ENCODE results near the gene CFL1. TPM values are rescaled to one million over a fixed set of nuclear protein-coding genes. Genes with fewer than 3 reads are reported as not detected.

CFL1 gene
- total and polyA plus RNA-seq, 2 of the 8 experiments (the other 6 are each of a cell fraction or from before 2014, with no cell fraction given) = 1,252 to 1,365 TPM

- no peak for TF ChIP-seq E2F6 (IDR thresholded peaks at IDR 0.05)
- TF ChIP-seq EP300 (IDR thresholded peaks at IDR 0.05; ENCODE audit: borderline replicate concordance in 1 of 2, low read depth in 2 of 2, low read length in 2 of 2) = no peak
- TF ChIP-seq USF2 (IDR thresholded peaks at IDR 0.05; ENCODE audit: low read length) = no peak
- TF ChIP-seq YY1 (IDR thresholded peaks at IDR 0.05; ENCODE audit: low read depth, low read length) = no peak
- TF ChIP-seq RFX5 (IDR thresholded peaks at IDR 0.05; ENCODE audit: borderline replicate concordance, low read depth, low read length) = no peak
Measured at GRCh38 chr11:65880027-65880426, 22.0 kb upstream of the CFL1 start (continued).

Measured in H1 (cell line).